Measurements from ENCODE around the gene DENND1B. TPM values are rescaled to one million over a fixed set of nuclear protein-coding genes. Genes with fewer than 3 reads are reported as not detected.
A peak's percentile ranks its signal among the peaks of the same experiment; 100 is the strongest.

Gene DENND1B
- total and polyA plus RNA-seq, 2 of the 13 experiments (the other 11 are each of a cell fraction or from before 2014, with no cell fraction given), result 2.6 to 5.7 TPM

DNA sequence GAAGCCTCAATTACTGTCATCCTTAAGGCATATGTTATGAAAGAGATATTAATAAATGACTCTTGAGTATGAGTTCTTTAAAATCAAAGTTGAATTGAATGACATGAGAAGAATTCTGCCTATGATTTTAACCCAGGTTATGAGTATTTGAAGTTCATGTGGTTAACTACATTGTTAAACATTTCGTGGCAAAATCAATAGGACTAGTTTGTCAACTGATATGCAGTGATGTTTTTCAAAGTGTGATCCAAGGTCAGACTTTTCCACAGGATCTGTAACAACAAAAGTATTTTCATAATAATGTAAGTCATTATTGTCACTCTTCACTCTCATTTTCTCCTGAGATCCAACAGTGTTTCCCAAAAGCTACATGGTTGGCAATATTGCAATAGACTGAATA is 189.5 kb downstream of the DENND1B start:
- Histone ChIP-seq H3K9ac (ENCODE audit: insufficient read depth, low read depth, low read length) (no peak overlapping the region), H3K4me3 (replicated peaks in 1 of 3; ENCODE audit: insufficient read depth in 1 of 3, low read depth in 2 of 3, low read length in 3 of 3) (no peak overlapping the region), H3K9me3 (ENCODE audit: low read length) (no peaks in the 10 kb centered on the region), H2AFZ (ENCODE audit: low read length) (no peak overlapping the region), H3K4me1 (ENCODE audit: insufficient read depth, low read length) (peaks cover 10% of the 10 kb centered on the region), H3K36me3 (replicated peaks in 1 of 2; ENCODE audit: control insufficient read depth in 1 of 2, insufficient read depth in 2 of 2, low read length in 2 of 2) (no peaks in the 10 kb centered on the region; a peak in 1 of 5 replicates), H3K4me2 (ENCODE audit: low read depth, low read length) (no peak overlapping the region), H3K79me2 (ENCODE audit: insufficient read depth, low read length) (no peaks in the 10 kb centered on the region), H4K20me1 (ENCODE audit: insufficient read depth, low read length) (no peaks in the 10 kb centered on the region), H3K27me3 (ENCODE audit: control insufficient read depth in 1 of 2, insufficient read depth in 2 of 2, low read length in 2 of 2) (no peaks in the 10 kb centered on the region), H3K27ac (ENCODE audit: extremely low read length, insufficient read depth, low read length) (no peak overlapping the region)
- BruUV-seq (replicated peaks), result no TSS peak
- intact Hi-C loops (cut with micrococcal nuclease; ENCODE audit: unreplicated experiment), result no loop called here
- peak; percentile 71 for ATAC-seq
- in situ Hi-C loops (cut with HindIII; ENCODE audit: extremely low pct_ligation_motif_present, low pct_unique_long_range_greater_than_20kb), result no loop called here
- peak; percentile 66 for DNase-seq (ENCODE audit: low spot score)
- CTCF ChIA-PET (ENCODE audit: low intra/inter-chr PET ratio, low total read pairs), result no interaction called here
- FAIRE-seq, result peak; percentile 60
- 0% methylated on average over 1 of the region's 1 CpG for WGBS (ENCODE audit: low lambda C conversion rate)
- POLR2A ChIA-PET, result interaction anchor here (1.3 kb wide), 1 partner anchor 317 kb away, joined by 4 read pairs; the partner anchor contains the start of gene C1orf53
- TF ChIP-seq ZNF589 (CRISPR knock-in tag; conservative IDR thresholded peaks at IDR 0.05) (no peak), RARA (CRISPR knock-in tag; IDR thresholded peaks at IDR 0.05) (peak; percentile 89), BCL6 (CRISPR knock-in tag; IDR thresholded peaks at IDR 0.05) (peak; percentile 99), HHEX (CRISPR knock-in tag; IDR thresholded peaks at IDR 0.05) (peak; percentile 56), TBX3 (IDR thresholded peaks at IDR 0.05; ENCODE audit: borderline replicate concordance) (peak; percentile 83), CREB1 (IDR thresholded peaks at IDR 0.05) (no peak), CREB1 (CRISPR knock-in tag; IDR thresholded peaks at IDR 0.05) (peak; percentile 34; the same call in 1 of the 2 replicates), FOXP1 (IDR thresholded peaks at IDR 0.05) (no peak), FOXP1 (CRISPR knock-in tag; IDR thresholded peaks at IDR 0.05) (peak; percentile 78), HNF4A (CRISPR knock-in tag; IDR thresholded peaks at IDR 0.05) (peak; percentile 43), ZBTB21 (CRISPR knock-in tag; IDR thresholded peaks at IDR 0.05) (no peak), ZNF317 (CRISPR knock-in tag; IDR thresholded peaks at IDR 0.05) (0 out of 2 replicates have a peak, but pooled peaks have one; percentile 39), ZMYM4 (CRISPR knock-in tag; IDR thresholded peaks at IDR 0.05) (peak; percentile 26; the same call in 1 of the 2 replicates), ZNF180 (CRISPR knock-in tag; IDR thresholded peaks at IDR 0.05; ENCODE audit: borderline replicate concordance, low read depth) (no peak)
- TF ChIP-seq, protein P1, sequence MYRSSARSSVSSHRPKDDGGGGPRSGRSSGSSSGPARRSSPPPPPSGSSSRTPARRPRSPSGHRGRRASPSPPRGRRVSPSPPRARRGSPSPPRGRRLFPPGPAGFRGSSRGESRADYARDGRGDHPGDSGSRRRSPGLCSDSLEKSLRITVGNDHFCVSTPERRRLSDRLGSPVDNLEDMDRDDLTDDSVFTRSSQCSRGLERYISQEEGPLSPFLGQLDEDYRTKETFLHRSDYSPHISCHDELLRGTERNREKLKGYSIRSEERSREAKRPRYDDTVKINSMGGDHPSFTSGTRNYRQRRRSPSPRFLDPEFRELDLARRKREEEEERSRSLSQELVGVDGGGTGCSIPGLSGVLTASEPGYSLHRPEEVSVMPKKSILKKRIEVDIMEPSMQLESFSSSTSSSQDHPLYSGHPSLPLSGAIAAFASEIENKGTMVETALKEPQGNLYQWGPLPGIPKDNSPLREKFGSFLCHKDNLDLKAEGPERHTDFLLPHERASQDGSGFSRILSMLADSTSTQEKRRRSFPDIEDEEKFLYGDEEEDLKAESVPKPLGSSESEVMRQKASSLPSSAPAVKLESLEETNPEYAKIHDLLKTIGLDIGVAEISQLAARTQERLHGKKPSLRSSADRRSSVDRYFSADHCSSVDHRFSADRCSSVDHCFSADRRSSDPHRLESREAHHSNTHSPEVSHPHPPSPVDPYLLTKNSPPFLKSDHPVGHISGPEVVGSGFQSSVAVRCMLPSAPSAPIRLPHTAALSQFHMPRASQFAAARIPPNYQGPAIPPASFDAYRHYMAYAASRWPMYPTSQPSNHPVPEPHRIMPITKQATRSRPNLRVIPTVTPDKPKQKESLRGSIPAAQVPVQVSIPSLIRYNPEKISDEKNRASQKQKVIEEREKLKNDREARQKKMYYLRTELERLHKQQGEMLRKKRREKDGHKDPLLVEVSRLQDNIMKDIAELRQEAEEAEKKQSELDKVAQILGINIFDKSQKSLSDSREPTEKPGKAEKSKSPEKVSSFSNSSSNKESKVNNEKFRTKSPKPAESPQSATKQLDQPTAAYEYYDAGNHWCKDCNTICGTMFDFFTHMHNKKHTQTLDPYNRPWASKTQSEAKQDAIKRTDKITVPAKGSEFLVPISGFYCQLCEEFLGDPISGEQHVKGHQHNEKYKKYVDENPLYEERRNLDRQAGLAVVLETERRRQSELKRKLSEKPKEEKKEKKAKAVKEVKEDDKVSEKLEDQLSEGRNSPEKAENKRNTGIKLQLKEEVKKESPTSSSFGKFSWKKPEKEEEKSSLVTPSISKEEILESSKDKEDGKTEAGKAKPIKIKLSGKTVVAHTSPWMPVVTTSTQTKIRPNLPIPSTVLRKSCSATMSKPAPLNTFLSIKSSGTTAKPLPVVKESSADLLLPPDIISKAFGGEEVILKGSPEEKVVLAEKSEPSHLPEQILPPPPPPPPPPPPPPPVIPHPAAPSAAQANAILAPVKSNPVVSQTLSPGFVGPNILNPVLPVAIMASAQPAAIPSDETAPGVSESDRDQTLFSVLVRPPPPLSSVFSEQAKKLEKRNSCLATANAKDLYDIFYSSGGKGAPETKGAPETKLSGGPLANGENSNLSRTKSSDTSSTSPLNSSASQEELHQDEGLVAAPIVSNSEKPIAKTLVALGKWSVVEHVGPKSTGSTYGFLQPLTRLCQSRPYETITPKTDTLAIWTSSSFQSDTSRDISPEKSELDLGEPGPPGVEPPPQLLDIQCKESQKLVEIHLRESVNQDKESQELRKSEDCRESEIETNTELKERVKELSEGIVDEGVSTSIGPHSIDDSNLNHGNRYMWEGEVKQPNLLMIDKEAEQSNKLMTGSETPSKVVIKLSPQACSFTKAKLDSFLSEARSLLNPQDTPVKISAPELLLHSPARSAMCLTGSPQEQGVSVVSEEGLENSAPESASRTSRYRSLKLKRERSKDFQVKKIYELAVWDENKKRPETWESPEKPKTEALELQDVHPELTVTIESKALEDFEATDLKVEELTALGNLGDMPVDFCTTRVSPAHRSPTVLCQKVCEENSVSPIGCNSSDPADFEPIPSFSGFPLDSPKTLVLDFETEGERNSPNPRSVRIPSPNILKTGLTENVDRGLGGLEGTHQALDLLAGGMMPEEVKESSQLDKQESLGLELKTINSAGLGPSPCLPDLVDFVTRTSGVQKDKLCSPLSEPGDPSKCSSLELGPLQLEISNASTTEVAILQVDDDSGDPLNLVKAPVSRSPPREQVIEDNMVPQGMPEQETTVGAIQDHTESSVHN (CRISPR knock-in tag; IDR thresholded peaks at IDR 0.05), result no peak
- TF ChIP-seq, protein P2, sequence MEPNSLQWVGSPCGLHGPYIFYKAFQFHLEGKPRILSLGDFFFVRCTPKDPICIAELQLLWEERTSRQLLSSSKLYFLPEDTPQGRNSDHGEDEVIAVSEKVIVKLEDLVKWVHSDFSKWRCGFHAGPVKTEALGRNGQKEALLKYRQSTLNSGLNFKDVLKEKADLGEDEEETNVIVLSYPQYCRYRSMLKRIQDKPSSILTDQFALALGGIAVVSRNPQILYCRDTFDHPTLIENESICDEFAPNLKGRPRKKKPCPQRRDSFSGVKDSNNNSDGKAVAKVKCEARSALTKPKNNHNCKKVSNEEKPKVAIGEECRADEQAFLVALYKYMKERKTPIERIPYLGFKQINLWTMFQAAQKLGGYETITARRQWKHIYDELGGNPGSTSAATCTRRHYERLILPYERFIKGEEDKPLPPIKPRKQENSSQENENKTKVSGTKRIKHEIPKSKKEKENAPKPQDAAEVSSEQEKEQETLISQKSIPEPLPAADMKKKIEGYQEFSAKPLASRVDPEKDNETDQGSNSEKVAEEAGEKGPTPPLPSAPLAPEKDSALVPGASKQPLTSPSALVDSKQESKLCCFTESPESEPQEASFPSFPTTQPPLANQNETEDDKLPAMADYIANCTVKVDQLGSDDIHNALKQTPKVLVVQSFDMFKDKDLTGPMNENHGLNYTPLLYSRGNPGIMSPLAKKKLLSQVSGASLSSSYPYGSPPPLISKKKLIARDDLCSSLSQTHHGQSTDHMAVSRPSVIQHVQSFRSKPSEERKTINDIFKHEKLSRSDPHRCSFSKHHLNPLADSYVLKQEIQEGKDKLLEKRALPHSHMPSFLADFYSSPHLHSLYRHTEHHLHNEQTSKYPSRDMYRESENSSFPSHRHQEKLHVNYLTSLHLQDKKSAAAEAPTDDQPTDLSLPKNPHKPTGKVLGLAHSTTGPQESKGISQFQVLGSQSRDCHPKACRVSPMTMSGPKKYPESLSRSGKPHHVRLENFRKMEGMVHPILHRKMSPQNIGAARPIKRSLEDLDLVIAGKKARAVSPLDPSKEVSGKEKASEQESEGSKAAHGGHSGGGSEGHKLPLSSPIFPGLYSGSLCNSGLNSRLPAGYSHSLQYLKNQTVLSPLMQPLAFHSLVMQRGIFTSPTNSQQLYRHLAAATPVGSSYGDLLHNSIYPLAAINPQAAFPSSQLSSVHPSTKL (CRISPR knock-in tag; IDR thresholded peaks at IDR 0.05), result peak; percentile 91
